SK-N-SH (cell line): ENCODE data around the gene DVL2. TPM values are rescaled to one million over a fixed set of nuclear protein-coding genes. Genes with fewer than 3 reads are reported as not detected.

Experiments
- CTCF ChIA-PET: fragments of 300-600, 350-600 bp; formaldehyde crosslinking; extraction: SDS; loops from one replicate; lab custom pipeline; 2021; lab: Yijun Ruan, JAX
- POLR2A ChIA-PET: fragments of 350-600 bp; sonication (Branson Sonifier 250); formaldehyde crosslinking; extraction: SDS; loops from one replicate; lab custom pipeline; 2020; ENCODE audit warnings: antibody characterized with exemption, inconsistent platforms; lab: Yijun Ruan, JAX
- DNase-seq: peaks from one replicate; pipeline ENCODE4 v3.0.0; 2012
- H2AFZ ChIP-seq: fragments of 200-600 bp; sonication (generic); 2 replicates; pipeline ENCODE4 v1.8.1; 2016; ENCODE audit warnings: antibody characterized with exemption, mild to moderate bottlenecking, low read depth
- H3F3A ChIP-seq: fragments of 200-600 bp; sonication (generic); replicated peaks from 2 replicates; pipeline ENCODE3; 2016; ENCODE audit warnings: antibody characterized with exemption, mild to moderate bottlenecking; ENCODE audit not compliant: insufficient read depth
- H3K27ac ChIP-seq, 2 experiments: fragments of 200-500 bp in 1 of 2; fragments of 200-600 bp in 1 of 2; sonication (Bioruptor generic) in 1 of 2; sonication (generic), shearing (Covaris generic) in 1 of 2; 2 replicates each; pipeline versions ENCODE4 v1.5.1 to v1.6.1; 2014 to 2016; ENCODE audit warnings: low read depth in 2 of 2, inconsistent platforms in 1 of 2, low read length in 1 of 2, mild to moderate bottlenecking in 1 of 2, mixed read lengths in 1 of 2
- H3K27me3 ChIP-seq: fragments of 200-600 bp; sonication (generic), shearing (Covaris generic); 2 replicates; pipeline ENCODE4 v1.6.1; 2016; ENCODE audit warnings: mixed run types; ENCODE audit not compliant: insufficient read depth
- H3K36me3 ChIP-seq, 2 experiments: fragments of 200-500 bp in 1 of 2; fragments of 200-600 bp in 1 of 2; sonication (Bioruptor generic) in 1 of 2; sonication (generic) in 1 of 2; replicated peaks in 1 of 2; 2 replicates each; pipeline versions ENCODE3 to v1.5.1; 2014 to 2016; ENCODE audit warnings: low read length in 1 of 2, mild to moderate bottlenecking in 1 of 2; ENCODE audit not compliant: insufficient read depth in 2 of 2, control insufficient read depth in 1 of 2
- H3K4me1 ChIP-seq, 2 experiments: fragments of 200-500 bp in 1 of 2; fragments of 200-600 bp in 1 of 2; sonication (Bioruptor generic) in 1 of 2; sonication (generic), shearing (Covaris generic) in 1 of 2; 2 replicates each; pipeline versions ENCODE4 v1.5.1 to v1.6.1; 2014 to 2016; ENCODE audit warnings: low read depth in 1 of 2, low read length in 1 of 2, mixed run types in 1 of 2; ENCODE audit not compliant: insufficient read depth in 2 of 2, control insufficient read depth in 1 of 2
- H3K4me2 ChIP-seq: fragments of 200-600 bp; sonication (generic), shearing (Covaris generic); 2 replicates; pipeline ENCODE4 v1.6.1; 2017; ENCODE audit warnings: mixed run types
- H3K4me3 ChIP-seq, 2 experiments: fragments of 200-500 bp in 1 of 2; fragments of 200-600 bp in 1 of 2; sonication (Bioruptor generic) in 1 of 2; sonication (generic), shearing (Covaris generic) in 1 of 2; 2 replicates each; pipeline versions ENCODE4 v1.5.1 to v1.8.1; 2014 to 2016; ENCODE audit warnings: low read depth in 2 of 2, inconsistent platforms in 1 of 2, low read length in 1 of 2, mild to moderate bottlenecking in 1 of 2, mixed read lengths in 1 of 2, moderate library complexity in 1 of 2
- H3K79me2 ChIP-seq: fragments of 200-600 bp; sonication (generic); 2 replicates; pipeline ENCODE4 v1.8.1; 2017; ENCODE audit warnings: mild to moderate bottlenecking; ENCODE audit not compliant: insufficient read depth
- H3K9ac ChIP-seq: fragments of 200-600 bp; sonication (generic); 2 replicates; pipeline ENCODE4 v1.6.1; 2017; ENCODE audit warnings: mixed run types
- H3K9me2 ChIP-seq: fragments of 200-600 bp; sonication (generic); 2 replicates; pipeline ENCODE4 v1.6.1; 2017; ENCODE audit warnings: mixed run types
- H3K9me3 ChIP-seq: fragments of 200-600 bp; sonication (generic); 2 replicates; pipeline ENCODE4 v1.6.1; 2017; ENCODE audit warnings: mixed run types, mild to moderate bottlenecking, moderate library complexity
- H4K20me1 ChIP-seq: fragments of 200-600 bp; sonication (generic); 2 replicates; pipeline ENCODE4 v1.6.1; 2017; ENCODE audit warnings: mild to moderate bottlenecking, mixed run types; ENCODE audit not compliant: insufficient read depth
- CHD2 ChIP-seq: fragments of 150-350 bp; IDR thresholded peaks from 2 replicates; pipeline ENCODE4 v1.6.1; 2018; ENCODE audit warnings: low read length; ENCODE audit not compliant: partially characterized antibody
- ELF1 ChIP-seq: IDR thresholded peaks from 2 replicates; pipeline ENCODE4 v1.4.0; 2012
- EZH2phosphoT487 ChIP-seq: fragments of 200-600 bp; sonication (generic); IDR thresholded peaks from 2 replicates; pipeline ENCODE4 v1.6.1; 2017; ENCODE audit warnings: low read depth, mixed run types, mild to moderate bottlenecking, antibody characterized with exemption, moderate library complexity, borderline replicate concordance
- FOXM1 ChIP-seq: IDR thresholded peaks from 2 replicates; pipeline ENCODE4 v1.4.0; 2012; ENCODE audit warnings: low read depth, mild to moderate bottlenecking
- GABPA ChIP-seq: IDR thresholded peaks from 2 replicates; pipeline ENCODE4 v1.4.0; 2012; ENCODE audit warnings: low read depth, mild to moderate bottlenecking
- GATA2 ChIP-seq: sonication (generic); formaldehyde crosslinking; IDR thresholded peaks from 2 replicates; pipeline ENCODE4 v1.5.0; 2020; ENCODE audit warnings: mild to moderate bottlenecking, missing genetic modification reagents
- JUND ChIP-seq: IDR thresholded peaks from 2 replicates; pipeline ENCODE4 v1.4.0; 2012
- NRF1 ChIP-seq: IDR thresholded peaks from 2 replicates; pipeline ENCODE4 v1.6.1; 2012; ENCODE audit warnings: low read depth, mild to moderate bottlenecking, low read length
- POLR2AphosphoS5 ChIP-seq: IDR thresholded peaks from 2 replicates; pipeline ENCODE4 v1.6.1; 2012; ENCODE audit warnings: low read depth, low read length
- RAD21 ChIP-seq: IDR thresholded peaks from 2 replicates; pipeline ENCODE4 v1.6.1; 2012; ENCODE audit warnings: mild to moderate bottlenecking, low read length
- RCOR1 ChIP-seq: fragments of 150-350 bp; IDR thresholded peaks from 2 replicates; pipeline ENCODE4 v1.6.1; 2017; ENCODE audit warnings: antibody characterized with exemption, low read length
- RFX5 ChIP-seq: IDR thresholded peaks from 2 replicates; pipeline ENCODE4 v1.6.1; 2012; ENCODE audit warnings: mild to moderate bottlenecking, improper control_type of control experiment, low read length
- RXRA ChIP-seq: IDR thresholded peaks from 2 replicates; pipeline ENCODE4 v1.4.0; 2012; ENCODE audit warnings: low read depth, mild to moderate bottlenecking, borderline replicate concordance
- SMC3 ChIP-seq: IDR thresholded peaks from 2 replicates; pipeline ENCODE4 v1.6.1; 2012; ENCODE audit warnings: low read depth, low read length, improper control_type of control experiment
- TAF1 ChIP-seq: IDR thresholded peaks from 2 replicates; pipeline ENCODE4 v1.6.1; 2012; ENCODE audit warnings: low read depth, mild to moderate bottlenecking, low read length, moderate library complexity, borderline replicate concordance
- TCF12 ChIP-seq: IDR thresholded peaks from 2 replicates; pipeline ENCODE4 v1.4.0; 2012
- TEAD4 ChIP-seq: IDR thresholded peaks from 2 replicates; pipeline ENCODE4 v1.4.0; 2012; ENCODE audit warnings: mild to moderate bottlenecking, borderline replicate concordance; ENCODE audit not compliant: insufficient read depth
- YY1 ChIP-seq: IDR thresholded peaks from 2 replicates; pipeline ENCODE4 v1.4.0; 2012; ENCODE audit warnings: low read depth, mild to moderate bottlenecking
- WGBS: methylation state at CpG from one replicate; pipeline ENCODE4 v1.1.6; 2017; ENCODE audit warnings: low lambda C conversion rate; 5-methylcytosine and 5-hydroxymethylcytosine counted together
- polyA plus RNA-seq, 3 experiments: library from polyadenylated mRNA; depleted of rRNA; stranded (reverse); fragments of >200 nt; gene quantifications; 2 replicates each; pipeline ENCODE4 v1.2.3, GENCODE V29; 2012
- TF ChIP-seq, protein P1 (sequence below): fragments of 200-600 bp; sonication (generic); IDR thresholded peaks from 2 replicates; pipeline ENCODE4 v1.6.1; 2017; ENCODE audit warnings: antibody characterized with exemption, mild to moderate bottlenecking, moderate library complexity
- TF ChIP-seq, protein P2 (sequence below): fragments of 150-350 bp; IDR thresholded peaks from 2 replicates; pipeline ENCODE4 v1.6.1; 2016; ENCODE audit warnings: mild to moderate bottlenecking, low read depth, low read length
- TF ChIP-seq, protein P3 (sequence below): IDR thresholded peaks from 2 replicates; pipeline ENCODE4 v1.4.0; 2012; ENCODE audit warnings: low read depth, borderline replicate concordance
- TF ChIP-seq, protein P4 (sequence below): IDR thresholded peaks from 2 replicates; pipeline ENCODE4 v1.4.0; 2012; ENCODE audit warnings: low read depth
- TF ChIP-seq, protein P5 (sequence below): IDR thresholded peaks from 2 replicates; pipeline ENCODE4 v1.6.1; 2012; ENCODE audit warnings: mild to moderate bottlenecking, low read depth, low read length, moderate library complexity

Gene DVL2
- polyA plus RNA-seq, 1 of the 3 experiments (the other 2 are of a cell fraction): 8.3 TPM

DNA sequence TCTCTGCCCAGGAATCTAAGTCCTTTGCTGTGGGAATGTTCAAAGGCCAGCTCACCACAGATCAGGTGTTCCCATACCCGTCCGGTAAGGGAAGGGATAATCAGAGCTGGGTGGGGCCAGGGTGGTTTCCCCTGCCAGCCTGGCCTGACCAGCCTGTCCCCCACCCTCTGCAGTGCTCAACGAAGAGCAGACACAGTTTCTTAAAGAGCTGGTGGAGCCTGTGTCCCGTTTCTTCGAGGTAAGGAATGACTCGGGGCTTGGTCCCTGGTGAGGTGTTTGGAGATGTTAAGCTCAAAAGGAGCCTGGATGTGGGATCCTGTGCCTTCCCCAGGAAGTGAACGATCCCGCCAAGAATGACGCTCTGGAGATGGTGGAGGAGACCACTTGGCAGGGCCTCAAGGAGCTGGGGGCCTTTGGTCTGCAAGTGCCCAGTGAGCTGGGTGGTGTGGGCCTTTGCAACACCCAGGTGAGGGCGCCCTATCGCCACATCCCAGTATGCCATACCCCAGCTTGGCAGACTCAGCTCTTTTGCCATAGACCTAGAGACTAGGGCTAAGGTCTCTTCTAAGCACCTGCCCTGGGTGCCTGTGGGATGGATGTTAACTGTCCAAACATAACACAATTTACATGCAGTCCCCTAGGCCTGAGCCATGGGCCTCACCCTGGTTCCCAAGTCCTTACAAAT, 13.6 kb downstream of the DVL2 start:
- WGBS: 26% methylated on average over 10 of the region's 11 CpGs
- ChIA-PET POLR2A (interaction anchor here (0.6 to 4.9 kb wide), 15 partner anchors 9 to 636 kb away, joined by 3 to 27 read pairs (median 4); partner anchors contain the start of genes CTDNEP1, DVL2, ELP5 and GABARAP), CTCF (interaction anchor here (0.9 to 4.3 kb wide), 12 partner anchors 11 to 202 kb away, joined by 3 to 44 read pairs (median 5); partner anchors contain the start of genes CTDNEP1, DVL2, GABARAP and PHF23)
- DNase-seq: peak; percentile 79
- Histone ChIP-seq H3F3A (peaks cover 49% of the 10 kb centered on the region), H3K9me2 (no peaks in the 10 kb centered on the region), H3K4me1 (peaks cover 16 to 48% of the 10 kb centered on the region in 2 experiments; a peak in 2 of 4 replicates), H3K9me3 (no peaks in the 10 kb centered on the region), H3K79me2 (peaks cover 40% of the 10 kb centered on the region), H3K27ac (peak overlapping the region; percentile 76 to 89), H3K36me3 (peaks cover 28 to 37% of the 10 kb centered on the region in 2 experiments), H2AFZ (no peak overlapping the region), H4K20me1 (no peaks in the 10 kb centered on the region; the same call in 1 of the 2 replicates), H3K4me3 (peak overlapping the region; percentile 79 to 99), H3K4me2 (peak overlapping the region; percentile 100), H3K9ac (peak overlapping the region; percentile 88), H3K27me3 (no peaks in the 10 kb centered on the region)
- TF ChIP-seq GATA2 (CRISPR knock-in tag): no peak
- TF ChIP-seq RCOR1: no peak
- no peak for TF ChIP-seq TAF1
- TF ChIP-seq RFX5: no peak
- peak; percentile 63 for TF ChIP-seq RAD21
- TF ChIP-seq GABPA: no peak
- TF ChIP-seq RXRA: no peak
- TF ChIP-seq, protein P1, sequence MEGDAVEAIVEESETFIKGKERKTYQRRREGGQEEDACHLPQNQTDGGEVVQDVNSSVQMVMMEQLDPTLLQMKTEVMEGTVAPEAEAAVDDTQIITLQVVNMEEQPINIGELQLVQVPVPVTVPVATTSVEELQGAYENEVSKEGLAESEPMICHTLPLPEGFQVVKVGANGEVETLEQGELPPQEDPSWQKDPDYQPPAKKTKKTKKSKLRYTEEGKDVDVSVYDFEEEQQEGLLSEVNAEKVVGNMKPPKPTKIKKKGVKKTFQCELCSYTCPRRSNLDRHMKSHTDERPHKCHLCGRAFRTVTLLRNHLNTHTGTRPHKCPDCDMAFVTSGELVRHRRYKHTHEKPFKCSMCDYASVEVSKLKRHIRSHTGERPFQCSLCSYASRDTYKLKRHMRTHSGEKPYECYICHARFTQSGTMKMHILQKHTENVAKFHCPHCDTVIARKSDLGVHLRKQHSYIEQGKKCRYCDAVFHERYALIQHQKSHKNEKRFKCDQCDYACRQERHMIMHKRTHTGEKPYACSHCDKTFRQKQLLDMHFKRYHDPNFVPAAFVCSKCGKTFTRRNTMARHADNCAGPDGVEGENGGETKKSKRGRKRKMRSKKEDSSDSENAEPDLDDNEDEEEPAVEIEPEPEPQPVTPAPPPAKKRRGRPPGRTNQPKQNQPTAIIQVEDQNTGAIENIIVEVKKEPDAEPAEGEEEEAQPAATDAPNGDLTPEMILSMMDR: peak; percentile 64
- no peak; the same call in 1 of the 2 replicates for TF ChIP-seq TEAD4
- no peak for TF ChIP-seq EZH2phosphoT487
- TF ChIP-seq YY1: no peak
- TF ChIP-seq ELF1: 0 out of 2 replicates have a peak, but pooled peaks have one; percentile 5
- no peak for TF ChIP-seq NRF1
- no peak for TF ChIP-seq TCF12
- TF ChIP-seq, protein P2, sequence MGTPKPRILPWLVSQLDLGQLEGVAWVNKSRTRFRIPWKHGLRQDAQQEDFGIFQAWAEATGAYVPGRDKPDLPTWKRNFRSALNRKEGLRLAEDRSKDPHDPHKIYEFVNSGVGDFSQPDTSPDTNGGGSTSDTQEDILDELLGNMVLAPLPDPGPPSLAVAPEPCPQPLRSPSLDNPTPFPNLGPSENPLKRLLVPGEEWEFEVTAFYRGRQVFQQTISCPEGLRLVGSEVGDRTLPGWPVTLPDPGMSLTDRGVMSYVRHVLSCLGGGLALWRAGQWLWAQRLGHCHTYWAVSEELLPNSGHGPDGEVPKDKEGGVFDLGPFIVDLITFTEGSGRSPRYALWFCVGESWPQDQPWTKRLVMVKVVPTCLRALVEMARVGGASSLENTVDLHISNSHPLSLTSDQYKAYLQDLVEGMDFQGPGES: no peak
- TF ChIP-seq SMC3: peak; percentile 36
- TF ChIP-seq, protein P3, sequence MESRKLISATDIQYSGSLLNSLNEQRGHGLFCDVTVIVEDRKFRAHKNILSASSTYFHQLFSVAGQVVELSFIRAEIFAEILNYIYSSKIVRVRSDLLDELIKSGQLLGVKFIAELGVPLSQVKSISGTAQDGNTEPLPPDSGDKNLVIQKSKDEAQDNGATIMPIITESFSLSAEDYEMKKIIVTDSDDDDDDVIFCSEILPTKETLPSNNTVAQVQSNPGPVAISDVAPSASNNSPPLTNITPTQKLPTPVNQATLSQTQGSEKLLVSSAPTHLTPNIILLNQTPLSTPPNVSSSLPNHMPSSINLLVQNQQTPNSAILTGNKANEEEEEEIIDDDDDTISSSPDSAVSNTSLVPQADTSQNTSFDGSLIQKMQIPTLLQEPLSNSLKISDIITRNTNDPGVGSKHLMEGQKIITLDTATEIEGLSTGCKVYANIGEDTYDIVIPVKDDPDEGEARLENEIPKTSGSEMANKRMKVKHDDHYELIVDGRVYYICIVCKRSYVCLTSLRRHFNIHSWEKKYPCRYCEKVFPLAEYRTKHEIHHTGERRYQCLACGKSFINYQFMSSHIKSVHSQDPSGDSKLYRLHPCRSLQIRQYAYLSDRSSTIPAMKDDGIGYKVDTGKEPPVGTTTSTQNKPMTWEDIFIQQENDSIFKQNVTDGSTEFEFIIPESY: no peak; the same call in 1 of the 2 replicates
- peak; percentile 2 for TF ChIP-seq CHD2
- peak; percentile 21 for TF ChIP-seq JUND
- TF ChIP-seq, protein P4, sequence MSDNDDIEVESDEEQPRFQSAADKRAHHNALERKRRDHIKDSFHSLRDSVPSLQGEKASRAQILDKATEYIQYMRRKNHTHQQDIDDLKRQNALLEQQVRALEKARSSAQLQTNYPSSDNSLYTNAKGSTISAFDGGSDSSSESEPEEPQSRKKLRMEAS: 0 out of 2 replicates have a peak, but pooled peaks have one; percentile 6
- 0 out of 2 replicates have a peak, but pooled peaks have one; percentile 19 for TF ChIP-seq FOXM1
- TF ChIP-seq, protein P5, sequence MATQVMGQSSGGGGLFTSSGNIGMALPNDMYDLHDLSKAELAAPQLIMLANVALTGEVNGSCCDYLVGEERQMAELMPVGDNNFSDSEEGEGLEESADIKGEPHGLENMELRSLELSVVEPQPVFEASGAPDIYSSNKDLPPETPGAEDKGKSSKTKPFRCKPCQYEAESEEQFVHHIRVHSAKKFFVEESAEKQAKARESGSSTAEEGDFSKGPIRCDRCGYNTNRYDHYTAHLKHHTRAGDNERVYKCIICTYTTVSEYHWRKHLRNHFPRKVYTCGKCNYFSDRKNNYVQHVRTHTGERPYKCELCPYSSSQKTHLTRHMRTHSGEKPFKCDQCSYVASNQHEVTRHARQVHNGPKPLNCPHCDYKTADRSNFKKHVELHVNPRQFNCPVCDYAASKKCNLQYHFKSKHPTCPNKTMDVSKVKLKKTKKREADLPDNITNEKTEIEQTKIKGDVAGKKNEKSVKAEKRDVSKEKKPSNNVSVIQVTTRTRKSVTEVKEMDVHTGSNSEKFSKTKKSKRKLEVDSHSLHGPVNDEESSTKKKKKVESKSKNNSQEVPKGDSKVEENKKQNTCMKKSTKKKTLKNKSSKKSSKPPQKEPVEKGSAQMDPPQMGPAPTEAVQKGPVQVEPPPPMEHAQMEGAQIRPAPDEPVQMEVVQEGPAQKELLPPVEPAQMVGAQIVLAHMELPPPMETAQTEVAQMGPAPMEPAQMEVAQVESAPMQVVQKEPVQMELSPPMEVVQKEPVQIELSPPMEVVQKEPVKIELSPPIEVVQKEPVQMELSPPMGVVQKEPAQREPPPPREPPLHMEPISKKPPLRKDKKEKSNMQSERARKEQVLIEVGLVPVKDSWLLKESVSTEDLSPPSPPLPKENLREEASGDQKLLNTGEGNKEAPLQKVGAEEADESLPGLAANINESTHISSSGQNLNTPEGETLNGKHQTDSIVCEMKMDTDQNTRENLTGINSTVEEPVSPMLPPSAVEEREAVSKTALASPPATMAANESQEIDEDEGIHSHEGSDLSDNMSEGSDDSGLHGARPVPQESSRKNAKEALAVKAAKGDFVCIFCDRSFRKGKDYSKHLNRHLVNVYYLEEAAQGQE: no peak
- peak; percentile 32; the same call in 1 of the 2 replicates for TF ChIP-seq POLR2AphosphoS5
